ENCODE results near the gene EOLA2. TPM values are rescaled to one million over a fixed set of nuclear protein-coding genes. Genes with fewer than 3 reads are reported as not detected.

Gene EOLA2
- total and polyA plus RNA-seq, 2 of the 8 experiments (the other 6 are each of a cell fraction or from before 2014, with no cell fraction given), result 19.0 to 22.5 TPM

DNA sequence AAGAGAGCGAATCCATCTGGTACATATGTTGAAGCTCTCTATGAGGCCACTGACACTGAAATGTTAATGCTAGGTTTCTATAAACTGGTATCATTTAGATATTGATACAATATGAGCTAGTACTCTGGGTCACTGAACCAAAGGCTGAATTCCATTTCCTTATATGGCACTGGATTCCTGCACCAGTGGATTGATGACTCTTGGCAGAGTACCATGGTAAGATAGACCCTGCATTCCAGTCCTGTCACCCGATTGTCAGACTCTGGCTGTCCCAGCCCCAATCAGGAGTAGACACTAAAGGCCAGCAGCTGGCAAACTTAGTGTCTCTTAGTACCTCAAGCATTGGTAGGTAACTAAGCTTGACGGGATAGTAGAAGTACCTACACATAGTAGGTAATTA lies 44.0 kb upstream of the EOLA2 start:
- Histone ChIP-seq H2BK120ac (replicated peaks; ENCODE audit: low read depth, low read length) (no peak overlapping the region), H3K9ac (replicated peaks in 1 of 4; ENCODE audit: extremely low read depth in 1 of 4, low read depth in 3 of 4, low read length in 3 of 4) (no peak overlapping the region), H3K4ac (replicated peaks; ENCODE audit: insufficient read length, low read depth, low read length) (no peak overlapping the region), H3K4me3 (ENCODE audit: extremely low read depth in 1 of 4, insufficient read depth in 2 of 4, low read depth in 3 of 4, low read length in 4 of 4) (no peak overlapping the region), H4K5ac (ENCODE audit: insufficient read length, low read depth, low read length) (no peak overlapping the region), H2AK5ac (ENCODE audit: low read depth, low read length) (no peak overlapping the region), H3K23ac (ENCODE audit: insufficient read length) (no peak overlapping the region), H3K14ac (ENCODE audit: insufficient read length) (no peak overlapping the region), H3K56ac (replicated peaks; ENCODE audit: insufficient read length, low read depth, low read length) (no peak overlapping the region), H3K36me3 (ENCODE audit: control insufficient read depth in 2 of 4, insufficient read depth in 4 of 4, low read length in 3 of 4) (no peaks in the 10 kb centered on the region), H3K79me1 (ENCODE audit: low read depth, low read length) (no peaks in the 10 kb centered on the region), H3K4me2 (ENCODE audit: insufficient read depth in 1 of 2, low read depth in 2 of 2, low read length in 2 of 2) (no peak overlapping the region), H2AFZ (ENCODE audit: low read length) (no peak overlapping the region), H3K79me2 (ENCODE audit: control insufficient read depth in 1 of 2, insufficient read depth in 2 of 2, low read length in 2 of 2) (no peaks in the 10 kb centered on the region), H4K8ac (ENCODE audit: extremely low read depth, insufficient read depth, low read length) (no peak overlapping the region), H2BK20ac (ENCODE audit: low read length) (no peak overlapping the region), H3K9me3 (ENCODE audit: insufficient read depth in 2 of 2, low read depth in 1 of 2, low read length in 1 of 2) (no peaks in the 10 kb centered on the region), H3K27ac (ENCODE audit: low read depth, low read length) (no peak overlapping the region), H2BK15ac (ENCODE audit: low read length) (no peak overlapping the region), H4K20me1 (replicated peaks in 1 of 2; ENCODE audit: control insufficient read depth in 1 of 2, insufficient read depth in 2 of 2, low read length in 2 of 2) (no peaks in the 10 kb centered on the region), H2BK5ac (ENCODE audit: low read depth, low read length) (no peak overlapping the region), H3K4me1 (replicated peaks in 1 of 4; ENCODE audit: control insufficient read depth in 3 of 4, insufficient read depth in 4 of 4, low read length in 3 of 4) (no peaks in the 10 kb centered on the region), H3K27me3 (replicated peaks in 1 of 4; ENCODE audit: control insufficient read depth in 3 of 4, extremely low read depth in 1 of 4, insufficient read depth in 3 of 4, low read length in 3 of 4) (no peaks in the 10 kb centered on the region), H3K18ac (ENCODE audit: extremely low read depth, low read length) (no peak overlapping the region), H4K91ac (replicated peaks; ENCODE audit: insufficient read length, low read length) (no peak overlapping the region), H3K23me2 (ENCODE audit: low read depth, low read length) (no peaks in the 10 kb centered on the region), H2BK12ac (ENCODE audit: low read depth, low read length) (no peak overlapping the region)
- DNase-seq (ENCODE audit: low read depth in 1 of 2, low spot score in 2 of 2) (no peak), FAIRE-seq (no peak)
- 86% methylated on average over 3 of the region's 3 CpGs; no CpG with 5 or more reads in 1 of the 2 experiments for WGBS, 2 experiments (ENCODE audit: extremely low coverage in 1 of 2, insufficient coverage in 1 of 2, insufficient read length in 1 of 2, insufficient replicate concordance in 2 of 2, low coverage in 1 of 2, low lambda C conversion rate in 2 of 2, missing lambda C conversion rate in 1 of 2)
- CTCF ChIA-PET (ENCODE audit: partially characterized antibody), result interaction anchor here (1.1 kb wide), 1 partner anchor 19 kb away, joined by 3 read pairs; no protein-coding TSS in a partner anchor
- TF ChIP-seq SRF (IDR thresholded peaks at IDR 0.05; ENCODE audit: low read depth, low read length) (peak; percentile 48; the same call in 1 of the 2 replicates), CTBP2 (IDR thresholded peaks at IDR 0.05; ENCODE audit: borderline replicate concordance, insufficient read depth, insufficient read length, low read length) (no peak)
- POLR2A ChIA-PET (ENCODE audit: partially characterized antibody), result interaction anchor here (0.8 to 1.3 kb wide), 2 partner anchors 11 to 21 kb away, joined by 3 read pairs; no protein-coding TSS in a partner anchor
